Measurements from ENCODE around the gene DGCR6L.
"Not testable (repeated sequence)": the region's sequence is repeated elsewhere in the genome, so short reads cannot be mapped to it uniquely, and the experiment has no call there.

GRCh38 chr22:20313306-20314077 is 6.4 kb downstream of the DGCR6L start:
- TF ChIP-seq CTCF, EP300, POLR2A, POLR2AphosphoS5 (IDR thresholded peaks at IDR 0.05): not testable (repeated sequence)
